ENCODE data around the gene VSNL1. TPM values are rescaled to one million over a fixed set of nuclear protein-coding genes. Genes with fewer than 3 reads are reported as not detected.
"Not testable (repeated sequence)": the region's sequence is repeated elsewhere in the genome, so short reads cannot be mapped to it uniquely, and the experiment has no call there.

VSNL1 gene
- total RNA-seq, 1 experiment from 2014 or later: 0.66 TPM

DNA sequence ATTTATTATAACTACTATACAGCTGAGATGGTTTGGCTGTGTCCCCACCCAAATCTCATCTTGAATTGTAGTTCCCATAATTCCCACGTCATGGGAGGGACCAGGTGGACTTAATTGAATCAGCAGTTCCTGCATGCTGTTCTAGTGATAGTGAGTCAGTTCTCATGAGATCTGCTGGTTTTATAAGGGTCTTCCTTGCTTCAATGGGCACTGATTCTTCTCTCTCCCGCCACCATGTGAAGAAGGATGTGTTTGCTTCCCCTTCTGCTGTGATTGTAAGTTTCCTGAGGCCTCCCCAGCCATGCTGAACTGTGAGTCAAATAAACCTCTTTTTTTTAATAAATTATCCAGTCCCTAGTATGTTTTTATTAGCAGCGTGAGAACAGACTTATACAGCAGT, 25.2 kb downstream of the VSNL1 start:
- H3K27me3 ChIP-seq, H3K36me3 ChIP-seq, DNase-seq, H3K4me3 ChIP-seq, H3K9me3 ChIP-seq: not testable (repeated sequence)

DNA sequence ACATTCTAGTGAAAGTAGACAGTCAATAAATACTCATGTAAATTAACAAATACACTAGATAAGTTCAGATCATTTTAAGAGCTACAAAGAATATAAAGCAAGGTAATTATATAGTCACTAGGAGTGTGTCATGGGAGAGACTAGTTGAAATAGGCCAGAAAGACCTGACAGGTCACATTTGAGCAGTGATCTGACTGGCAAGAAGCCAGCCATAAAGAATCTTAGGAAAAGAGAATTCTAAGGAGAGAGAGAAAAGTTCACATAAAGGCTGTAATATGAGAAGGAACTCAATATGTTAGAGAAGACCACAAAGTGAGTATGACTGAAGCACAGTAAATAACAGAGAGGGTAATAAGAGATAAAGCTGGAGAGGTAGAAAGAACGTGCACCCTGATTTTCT, 31.2 kb downstream of the VSNL1 start:
- no peak for DNase-seq
- Histone ChIP-seq H3K36me3 (no peaks in the 10 kb centered on the region), H3K9me3 (no peaks in the 10 kb centered on the region), H3K27me3 (no peaks in the 10 kb centered on the region), H3K4me3 (no peak overlapping the region)

DNA sequence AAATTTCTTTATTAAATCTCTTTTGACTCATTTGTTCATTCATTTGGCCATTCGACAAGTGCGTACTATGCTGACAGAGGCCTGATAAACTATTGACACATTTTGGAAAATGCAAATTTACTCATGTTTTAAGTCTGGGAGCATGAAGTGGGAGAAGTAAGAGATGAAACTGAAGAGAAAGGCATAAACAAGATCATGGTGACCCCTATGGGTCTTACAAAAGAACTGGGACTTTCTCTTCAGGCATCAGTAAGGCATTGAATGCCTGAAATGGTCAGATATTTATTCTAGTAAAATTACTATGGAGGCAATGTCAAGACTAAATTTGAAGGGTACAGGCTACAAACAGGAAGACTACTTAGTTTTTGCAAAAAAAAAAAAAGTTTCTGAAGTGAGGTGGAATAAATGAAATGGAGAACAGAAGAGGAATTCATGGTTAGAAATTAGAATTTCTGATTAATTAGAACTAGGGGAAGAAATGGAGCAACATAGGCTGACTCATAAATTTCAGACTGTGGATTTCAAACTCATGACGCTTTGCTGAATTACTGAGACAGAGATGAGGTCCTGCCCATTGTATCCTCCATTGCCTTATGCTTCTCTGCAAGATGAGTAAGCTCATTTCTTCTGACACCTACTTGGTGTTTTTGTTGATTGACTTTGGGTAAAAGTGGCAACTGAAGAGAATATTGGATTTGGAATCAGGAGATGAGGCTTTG, 32.7 kb downstream of the VSNL1 start:
- Histone ChIP-seq H3K9me3 (no peaks in the 10 kb centered on the region), H3K27me3 (no peaks in the 10 kb centered on the region), H3K4me3 (no peak overlapping the region), H3K36me3 (no peaks in the 10 kb centered on the region)
- no peak for DNase-seq

DNA sequence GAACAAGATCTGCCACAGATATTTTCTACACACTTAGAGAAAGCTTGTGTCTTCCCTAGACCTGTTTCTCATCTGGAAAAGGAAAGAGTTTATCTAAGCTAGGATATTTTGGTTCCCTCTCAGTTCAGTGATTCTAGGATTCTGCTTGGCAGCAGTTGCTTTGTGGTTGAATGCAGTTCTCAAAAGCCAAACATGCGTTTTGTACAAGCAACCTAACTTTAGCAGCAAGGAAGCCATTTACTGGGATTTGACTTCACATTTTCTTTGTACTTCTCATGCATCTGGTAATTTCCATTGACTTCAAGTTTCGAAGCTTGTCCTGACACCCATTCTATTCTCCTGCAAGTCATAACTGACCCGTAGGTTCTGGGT, 33.3 kb downstream of the VSNL1 start:
- no peaks in the 10 kb centered on the region for H3K27me3 ChIP-seq
- H3K9me3 ChIP-seq: no peaks in the 10 kb centered on the region
- no peak overlapping the region for H3K4me3 ChIP-seq
- no peaks in the 10 kb centered on the region for H3K36me3 ChIP-seq
- DNase-seq: no peak

DNA sequence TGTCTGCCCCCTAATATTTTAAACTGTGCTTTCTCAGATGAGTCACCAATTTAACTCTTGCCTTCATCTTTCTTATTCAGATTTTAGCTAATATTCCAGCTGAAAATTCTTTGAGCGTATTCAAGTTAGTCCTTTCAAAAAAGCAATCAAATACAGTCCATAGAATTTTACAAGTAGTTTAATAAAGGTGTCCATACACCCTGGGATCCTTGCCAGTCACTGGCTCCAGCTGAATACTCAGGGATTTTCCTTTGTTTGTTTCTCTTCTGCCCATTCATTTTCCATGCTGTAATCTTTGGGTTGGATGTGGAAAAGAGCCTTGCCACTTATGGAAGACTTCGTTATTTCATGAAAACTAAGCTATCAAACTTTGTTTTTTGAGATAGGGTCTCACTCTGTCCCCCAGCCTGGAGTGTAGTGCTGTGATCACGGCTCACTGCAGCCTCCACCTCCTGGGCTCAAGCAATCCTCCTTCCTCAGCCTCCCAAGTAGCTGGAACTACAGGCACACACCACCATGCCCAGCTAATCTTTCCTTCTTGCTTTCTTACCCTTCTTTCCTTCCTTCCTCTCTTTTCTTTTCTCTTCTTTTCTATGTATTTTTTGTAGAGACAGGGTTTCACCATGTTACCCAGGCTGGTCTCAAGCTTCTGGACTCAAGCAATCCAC, 34.0 kb downstream of the VSNL1 start:
- no peaks in the 10 kb centered on the region for H3K36me3 ChIP-seq
- no peaks in the 10 kb centered on the region for H3K27me3 ChIP-seq
- no peaks in the 10 kb centered on the region for H3K9me3 ChIP-seq
- H3K4me3 ChIP-seq: no peak overlapping the region
- peak; percentile 10 for DNase-seq

DNA sequence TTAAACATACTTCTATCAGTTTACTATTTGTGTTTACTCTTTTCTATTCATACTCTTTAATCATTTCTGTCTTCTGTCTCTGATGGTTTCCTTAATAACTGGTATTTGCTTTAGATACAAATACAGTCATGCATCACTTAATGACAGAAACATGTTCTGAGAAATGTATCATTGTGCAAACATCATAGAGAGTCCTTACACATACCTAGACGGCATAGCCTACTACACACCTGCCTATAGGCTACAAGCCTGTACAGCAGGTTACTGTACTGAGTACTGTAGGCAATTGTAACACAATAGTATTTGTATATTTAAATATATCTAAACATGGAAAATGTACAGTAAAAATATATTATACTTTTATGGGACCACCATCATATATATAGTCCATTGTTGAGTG, 36.3 kb downstream of the VSNL1 start:
- Histone ChIP-seq H3K9me3 (no peaks in the 10 kb centered on the region), H3K27me3 (no peaks in the 10 kb centered on the region), H3K4me3 (no peak overlapping the region), H3K36me3 (no peaks in the 10 kb centered on the region)
- no peak for DNase-seq

DNA sequence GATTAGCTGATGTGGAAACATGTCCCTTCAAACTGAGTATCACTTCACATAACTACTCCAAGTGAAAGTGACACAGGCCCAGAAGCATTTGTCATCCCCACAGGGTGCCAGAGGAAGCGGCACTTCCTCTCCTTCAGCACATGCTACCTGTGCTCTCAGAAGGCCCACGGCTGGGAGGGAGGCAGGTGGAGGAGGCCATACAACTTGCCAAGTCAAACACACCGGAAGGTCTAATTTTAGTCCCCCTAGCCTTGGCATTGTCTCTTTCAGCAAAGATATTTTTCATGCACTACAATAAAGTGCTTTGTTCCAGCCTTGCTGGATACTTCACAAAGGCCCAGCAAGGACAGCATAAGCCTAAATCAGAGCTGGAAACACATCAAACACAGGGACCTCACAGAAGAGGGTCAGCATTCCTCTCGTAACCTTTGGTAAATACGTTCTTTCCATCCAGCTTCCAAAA, 38.0 kb downstream of the VSNL1 start:
- H3K36me3 ChIP-seq: no peaks in the 10 kb centered on the region
- H3K27me3 ChIP-seq: no peaks in the 10 kb centered on the region
- no peaks in the 10 kb centered on the region for H3K9me3 ChIP-seq
- no peak for DNase-seq
- no peak overlapping the region for H3K4me3 ChIP-seq

DNA sequence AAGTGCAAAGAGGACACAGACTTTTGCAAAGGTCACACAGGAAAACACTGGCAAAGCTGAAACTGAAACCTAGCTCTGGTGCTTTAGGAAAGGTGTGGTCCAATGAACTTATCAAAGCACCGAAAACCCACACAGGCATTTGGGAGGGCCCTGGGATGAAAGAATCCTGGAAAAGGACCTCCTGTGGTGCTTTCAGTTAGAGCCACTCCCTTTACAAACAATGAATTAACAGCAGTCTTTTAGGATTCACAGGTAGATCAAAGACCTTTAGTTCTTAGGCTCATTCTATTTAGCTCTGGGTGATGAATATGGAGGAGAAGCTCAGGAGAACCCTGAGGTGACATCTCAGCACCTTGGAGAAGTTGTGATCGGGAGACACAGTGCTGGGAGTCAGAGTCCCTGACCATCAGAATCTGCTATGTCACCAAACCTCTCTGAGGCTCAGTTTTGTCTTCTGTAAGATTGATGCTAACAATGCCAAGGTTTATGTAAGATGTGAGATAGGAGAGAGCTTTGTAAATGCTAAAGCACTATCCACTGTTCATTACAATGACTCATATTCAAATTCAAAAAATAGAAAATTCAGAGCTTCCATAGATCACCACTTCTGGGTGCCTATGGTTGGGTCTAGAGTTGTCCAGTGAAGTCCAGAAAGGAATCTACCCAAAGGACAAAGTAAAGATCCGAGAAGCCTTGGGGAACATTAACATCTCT, 39.3 kb downstream of the VSNL1 start:
- H3K27me3 ChIP-seq: no peaks in the 10 kb centered on the region
- DNase-seq: no peak
- no peaks in the 10 kb centered on the region for H3K9me3 ChIP-seq
- H3K4me3 ChIP-seq: no peak overlapping the region
- no peaks in the 10 kb centered on the region for H3K36me3 ChIP-seq

DNA sequence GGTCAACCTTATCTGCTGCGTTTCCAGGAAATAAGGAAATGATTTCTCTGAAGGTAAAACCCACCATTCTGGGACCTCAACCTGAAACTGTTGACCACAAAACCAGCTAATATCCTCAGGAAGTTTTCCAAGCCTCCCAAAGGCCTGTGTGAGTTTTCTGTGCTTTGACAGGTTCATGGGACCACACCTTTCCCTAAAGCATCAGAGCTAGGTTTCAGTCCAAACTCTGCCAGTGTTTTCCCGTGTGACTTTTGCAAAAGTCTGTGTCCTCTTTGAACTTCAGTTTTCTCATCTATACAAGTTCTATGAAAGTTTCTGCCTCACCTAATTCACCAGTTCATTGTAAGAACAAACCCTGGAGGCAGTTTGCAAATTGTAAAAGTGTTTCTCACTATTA, 39.8 kb downstream of the VSNL1 start:
- no peaks in the 10 kb centered on the region for H3K27me3 ChIP-seq
- no peak overlapping the region for H3K4me3 ChIP-seq
- DNase-seq: no peak
- no peaks in the 10 kb centered on the region for H3K36me3 ChIP-seq
- H3K9me3 ChIP-seq: no peaks in the 10 kb centered on the region

DNA sequence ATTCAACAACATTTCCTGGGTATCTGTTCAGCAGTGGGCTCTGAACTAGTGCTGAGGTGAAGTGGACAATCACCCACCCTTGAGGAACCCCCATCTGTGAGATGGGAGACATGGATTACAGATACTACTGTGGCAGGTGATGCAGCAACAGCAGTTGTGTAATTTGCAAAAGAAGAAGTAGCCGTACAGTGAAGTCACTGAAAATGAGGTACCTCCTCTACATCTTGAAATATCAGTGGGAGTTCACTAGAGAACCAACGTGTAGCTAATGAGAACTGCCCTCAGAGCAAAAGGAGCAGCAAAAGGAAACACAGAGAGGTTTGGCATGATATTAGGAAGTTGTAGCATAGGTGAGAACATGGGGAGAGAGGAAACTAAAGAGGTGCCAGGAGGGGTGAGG, 41.3 kb downstream of the VSNL1 start:
- H3K9me3 ChIP-seq: no peaks in the 10 kb centered on the region
- no peaks in the 10 kb centered on the region for H3K36me3 ChIP-seq
- no peaks in the 10 kb centered on the region for H3K27me3 ChIP-seq
- no peak for DNase-seq
- no peak overlapping the region for H3K4me3 ChIP-seq

DNA sequence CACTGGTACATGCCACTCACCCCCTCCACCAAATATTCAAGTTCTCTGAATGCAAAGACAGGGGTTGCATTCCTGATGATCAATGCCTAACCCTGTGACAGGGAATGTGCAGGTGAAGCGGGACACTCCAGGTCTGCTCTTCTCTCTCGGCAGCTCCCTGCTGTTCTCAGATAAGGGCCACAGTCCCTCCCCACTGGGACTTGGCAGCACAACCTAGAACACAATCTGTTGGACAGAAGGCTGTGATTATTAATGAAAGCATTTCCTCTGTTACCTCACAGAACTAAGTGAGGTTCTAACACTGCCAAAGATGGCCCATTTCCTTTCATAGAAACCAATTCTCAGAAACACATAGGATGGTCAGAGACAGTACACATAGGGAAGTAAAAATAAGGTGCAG, 42.7 kb downstream of the VSNL1 start:
- no peak overlapping the region for H3K4me3 ChIP-seq
- no peaks in the 10 kb centered on the region for H3K9me3 ChIP-seq
- no peaks in the 10 kb centered on the region for H3K36me3 ChIP-seq
- H3K27me3 ChIP-seq: no peaks in the 10 kb centered on the region
- peak; percentile 43 for DNase-seq

DNA sequence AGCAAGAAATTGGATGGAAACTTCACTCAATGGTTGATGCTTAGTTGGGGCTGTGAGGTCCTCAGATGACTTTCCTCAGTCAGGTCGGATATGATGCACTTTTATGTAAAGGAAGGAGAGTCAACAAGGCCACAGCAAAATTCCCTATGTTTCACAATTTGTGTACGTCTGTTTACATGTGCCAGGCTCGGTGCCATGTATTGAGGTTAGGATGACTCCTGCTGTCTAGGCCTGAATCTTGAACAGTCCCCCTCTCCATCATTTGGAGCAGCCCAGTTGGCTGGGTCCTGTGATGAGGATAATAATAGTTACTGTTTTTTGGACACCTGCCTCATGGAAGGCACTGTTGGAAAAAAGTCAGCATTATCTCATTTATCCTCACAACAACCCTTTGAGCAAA, 43.1 kb downstream of the VSNL1 start:
- Histone ChIP-seq H3K27me3 (no peaks in the 10 kb centered on the region), H3K36me3 (no peaks in the 10 kb centered on the region), H3K9me3 (no peaks in the 10 kb centered on the region), H3K4me3 (no peak overlapping the region)
- DNase-seq: peak; percentile 54

DNA sequence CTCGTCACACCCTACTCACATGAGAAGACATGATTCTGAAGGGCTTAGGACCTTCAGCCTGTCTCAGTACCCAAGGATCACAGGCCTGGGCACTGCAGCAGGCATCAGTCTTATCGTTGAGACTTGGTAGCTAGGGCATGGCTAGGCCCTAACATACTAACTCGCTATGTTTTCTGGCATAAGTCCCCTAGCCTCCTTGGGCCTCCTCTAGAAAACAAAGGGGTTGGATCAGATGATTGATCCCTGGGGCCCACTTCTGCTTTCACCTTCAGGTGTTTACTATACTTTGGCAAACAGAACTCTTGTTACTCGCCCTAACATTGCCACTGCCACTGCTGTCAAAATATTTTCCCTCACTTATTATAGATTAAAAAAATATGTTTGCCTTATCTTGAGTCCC, 44.2 kb downstream of the VSNL1 start:
- Histone ChIP-seq H3K27me3 (no peaks in the 10 kb centered on the region), H3K9me3 (no peaks in the 10 kb centered on the region), H3K4me3 (no peak overlapping the region), H3K36me3 (no peaks in the 10 kb centered on the region)
- no peak for DNase-seq

DNA sequence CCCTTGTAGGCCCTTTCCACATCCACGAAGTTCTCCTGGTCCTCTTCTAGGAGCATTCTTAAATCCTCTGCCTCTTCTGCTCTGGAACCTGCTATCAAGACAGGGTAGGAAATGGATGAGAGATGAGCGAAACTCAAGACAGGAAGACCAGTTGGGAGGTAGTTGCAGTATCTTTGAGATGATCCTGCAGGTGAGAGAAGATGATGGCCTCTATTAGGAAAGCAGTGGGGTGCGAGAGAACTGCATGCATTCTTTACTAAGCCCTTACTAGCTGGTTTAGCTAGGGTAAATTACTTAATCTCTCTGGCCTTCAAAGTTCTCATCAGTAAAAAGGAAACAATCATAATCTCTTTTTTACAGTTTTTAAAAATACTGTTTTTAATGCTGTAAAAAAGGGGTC, 47.0 kb downstream of the VSNL1 start:
- H3K36me3 ChIP-seq: no peaks in the 10 kb centered on the region
- H3K27me3 ChIP-seq: no peaks in the 10 kb centered on the region
- no peak for DNase-seq

DNA sequence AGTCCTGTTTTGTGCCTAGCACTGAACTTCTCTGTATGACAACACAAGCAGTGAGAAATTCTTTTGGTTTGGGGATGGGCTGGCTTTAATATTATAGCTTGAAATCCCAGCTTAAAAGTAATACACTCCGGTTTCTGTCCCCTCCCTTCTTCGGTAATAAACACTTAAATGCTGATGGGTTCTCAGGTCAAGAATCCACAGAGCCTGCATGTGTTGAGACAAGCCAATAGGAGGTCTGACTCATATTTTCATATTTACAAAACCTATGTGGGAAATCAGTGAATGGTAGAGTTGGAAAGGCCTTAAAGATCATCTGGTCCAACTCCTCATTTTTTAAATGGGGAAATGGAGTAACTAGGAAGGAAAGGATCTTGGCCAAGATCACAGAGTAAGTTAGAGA, 47.5 kb downstream of the VSNL1 start:
- Histone ChIP-seq H3K36me3 (no peaks in the 10 kb centered on the region), H3K9me3 (no peaks in the 10 kb centered on the region), H3K4me3 (no peak overlapping the region), H3K27me3 (no peaks in the 10 kb centered on the region)
- peak; percentile 5 for DNase-seq

More for the DNA sequence above, 47.0 kb downstream of the VSNL1 start:
- H3K4me3 ChIP-seq: no peak overlapping the region
- no peaks in the 10 kb centered on the region for H3K9me3 ChIP-seq

DNA sequence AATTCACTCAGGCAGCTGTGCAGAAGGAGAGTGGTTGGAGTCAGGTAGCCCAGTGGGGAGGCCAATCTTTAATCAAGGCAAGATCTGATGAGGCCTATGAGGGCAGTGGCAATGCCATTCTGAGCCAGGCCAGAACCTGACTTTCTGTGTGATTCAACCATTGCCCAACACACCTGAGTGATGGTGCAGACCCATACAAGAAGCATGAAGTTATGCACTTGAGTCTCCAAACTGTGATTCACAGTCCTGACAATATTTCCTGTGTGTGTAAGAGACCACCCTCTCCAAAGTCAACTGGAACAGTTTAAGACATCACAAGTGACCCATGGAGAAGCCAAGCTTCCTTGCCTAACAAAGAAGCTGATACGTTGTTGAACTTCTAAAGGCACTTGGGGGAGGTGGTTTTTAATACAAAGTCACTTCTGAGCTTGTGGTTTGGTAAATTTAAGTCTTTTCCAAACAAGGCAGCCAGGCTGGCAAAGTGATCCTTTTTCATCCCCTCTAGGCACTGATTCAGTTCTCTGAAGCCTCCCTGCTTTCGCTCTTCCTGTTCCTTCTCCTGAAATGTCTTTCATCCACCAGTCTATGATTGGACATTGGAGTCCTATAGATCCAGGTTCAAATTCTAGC, 49.0 kb downstream of the VSNL1 start:
- DNase-seq: no peak
- H3K36me3 ChIP-seq: no peaks in the 10 kb centered on the region

DNA sequence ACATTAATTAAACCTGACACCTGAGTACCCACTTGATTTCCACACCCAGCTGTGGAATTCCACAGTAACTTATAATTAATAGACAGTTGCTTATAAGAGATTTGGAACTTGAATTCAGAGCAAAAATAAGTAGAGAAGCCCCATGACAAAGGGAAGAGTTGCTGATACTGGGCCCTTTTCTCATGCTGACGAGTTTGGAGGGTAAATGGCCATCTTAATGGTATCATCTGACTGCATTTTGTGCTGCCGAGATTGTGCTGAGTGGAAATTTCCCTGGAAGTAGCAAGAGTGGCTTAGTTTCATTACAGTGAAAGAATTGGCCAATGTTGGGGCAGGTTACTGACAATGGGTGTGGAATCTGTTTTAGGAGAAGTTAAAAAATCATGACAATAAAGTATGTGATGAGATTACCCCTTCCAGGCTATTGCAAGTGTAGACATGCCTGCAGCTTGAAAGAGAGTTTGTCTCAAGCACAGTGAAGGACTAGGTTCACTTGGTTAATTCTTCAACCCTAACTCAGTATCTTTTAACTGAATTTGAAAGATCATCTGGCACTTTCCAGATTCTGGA, 49.9 kb downstream of the VSNL1 start:
- Histone ChIP-seq H3K9me3 (no peaks in the 10 kb centered on the region), H3K27me3 (no peaks in the 10 kb centered on the region), H3K36me3 (no peaks in the 10 kb centered on the region), H3K4me3 (no peak overlapping the region)
- DNase-seq: no peak

More for the DNA sequence above, 49.0 kb downstream of the VSNL1 start:
- Histone ChIP-seq H3K9me3 (no peaks in the 10 kb centered on the region), H3K4me3 (no peak overlapping the region), H3K27me3 (no peaks in the 10 kb centered on the region)
